ENCODE measurements around the gene PRAMEF8.
"Not testable (repeated sequence)": the region's sequence is repeated elsewhere in the genome, so short reads cannot be mapped to it uniquely, and the experiment has no call there.

The PRAMEF8 gene

DNA sequence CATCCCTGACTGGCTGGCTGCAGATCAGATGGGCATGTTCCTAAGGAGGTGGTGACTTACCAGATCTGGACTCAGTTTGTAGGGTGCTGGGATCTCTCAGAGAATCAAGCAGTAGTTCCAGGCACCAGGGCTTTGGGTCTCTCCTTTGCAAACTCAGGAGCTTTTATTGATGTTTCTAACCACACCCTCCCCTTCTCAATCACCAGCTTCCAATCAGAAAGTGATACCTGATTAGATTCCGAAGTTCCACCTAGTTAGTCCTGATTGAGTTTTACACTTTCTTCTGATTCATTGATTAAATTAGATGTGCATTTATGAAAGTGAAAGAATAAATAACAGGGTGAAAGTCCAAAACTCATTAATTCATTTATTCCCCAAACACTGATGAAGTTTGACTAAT is at the start of gene PRAMEF8:
Gene PRAMEF8 (minus strand): TSS at position 101 of the 400 bp plus-strand sequence. CDS start 1,046 bp downstream, outside the sequence.
- TF ChIP-seq TAF1 (IDR thresholded peaks at IDR 0.05; ENCODE audit: low read depth); FOXM1 (IDR thresholded peaks at IDR 0.05; ENCODE audit: borderline replicate concordance, low read depth); TCF12 (IDR thresholded peaks at IDR 0.05; ENCODE audit: low read depth): not testable (repeated sequence)

DNA sequence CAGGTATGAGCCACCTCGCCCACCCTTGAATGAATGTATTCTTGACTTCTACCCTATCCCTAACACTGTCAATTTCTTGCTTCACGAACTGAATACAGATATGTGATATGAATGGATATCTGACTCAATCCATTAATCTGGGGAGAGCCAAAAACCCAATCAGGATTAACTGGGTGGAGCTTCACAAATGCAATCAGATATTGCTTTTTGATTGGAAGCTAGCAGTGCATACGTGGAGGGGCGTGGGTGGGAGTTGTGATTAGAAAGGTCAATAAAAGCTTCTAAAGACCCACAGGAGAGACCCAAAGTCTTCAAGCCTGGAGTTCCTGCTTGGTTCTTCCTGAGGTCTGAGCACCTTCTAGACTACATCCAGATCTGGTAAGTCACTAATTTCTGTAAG is 30.3 kb upstream of the PRAMEF8 start, which contains the start of gene PRAMEF15:
Gene PRAMEF15 (plus strand): TSS at position 301 of the 400 bp plus-strand sequence. CDS start 2,827 bp downstream, outside the sequence.
- TF ChIP-seq FOXM1 (IDR thresholded peaks at IDR 0.05; ENCODE audit: borderline replicate concordance, low read depth); TCF12 (IDR thresholded peaks at IDR 0.05; ENCODE audit: low read depth); CEBPB (IDR thresholded peaks at IDR 0.05): not testable (repeated sequence)

DNA sequence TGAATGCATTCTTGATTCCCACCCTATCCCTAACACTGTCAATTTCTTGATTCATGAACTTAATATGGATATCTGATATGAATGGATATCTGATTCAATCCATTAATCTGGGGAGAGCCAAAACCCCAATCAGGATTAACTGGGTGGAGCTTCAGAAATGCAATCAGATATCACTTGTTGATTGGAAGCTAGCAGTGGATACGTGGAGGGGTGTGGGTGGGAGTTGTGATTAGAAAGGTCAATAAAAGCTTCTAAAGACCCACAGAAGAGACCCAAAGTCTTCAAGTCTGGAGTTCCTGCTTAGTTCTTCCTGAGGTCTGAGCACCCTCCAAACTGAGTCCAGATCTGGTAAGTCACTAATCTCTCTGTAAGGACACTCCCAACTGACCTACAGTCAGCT is 18.3 kb upstream of the PRAMEF8 start, which contains the start of gene PRAMEF33:
Gene PRAMEF33 (plus strand): TSS at position 301 of the 400 bp plus-strand sequence. CDS start 2,416 bp downstream, outside the sequence.
- TF ChIP-seq, protein P1, sequence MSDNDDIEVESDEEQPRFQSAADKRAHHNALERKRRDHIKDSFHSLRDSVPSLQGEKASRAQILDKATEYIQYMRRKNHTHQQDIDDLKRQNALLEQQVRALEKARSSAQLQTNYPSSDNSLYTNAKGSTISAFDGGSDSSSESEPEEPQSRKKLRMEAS (IDR thresholded peaks at IDR 0.05), result not testable (repeated sequence)
- TF ChIP-seq EP300 (IDR thresholded peaks at IDR 0.05; ENCODE audit: borderline replicate concordance), result not testable (repeated sequence)
- TF ChIP-seq, protein P2, sequence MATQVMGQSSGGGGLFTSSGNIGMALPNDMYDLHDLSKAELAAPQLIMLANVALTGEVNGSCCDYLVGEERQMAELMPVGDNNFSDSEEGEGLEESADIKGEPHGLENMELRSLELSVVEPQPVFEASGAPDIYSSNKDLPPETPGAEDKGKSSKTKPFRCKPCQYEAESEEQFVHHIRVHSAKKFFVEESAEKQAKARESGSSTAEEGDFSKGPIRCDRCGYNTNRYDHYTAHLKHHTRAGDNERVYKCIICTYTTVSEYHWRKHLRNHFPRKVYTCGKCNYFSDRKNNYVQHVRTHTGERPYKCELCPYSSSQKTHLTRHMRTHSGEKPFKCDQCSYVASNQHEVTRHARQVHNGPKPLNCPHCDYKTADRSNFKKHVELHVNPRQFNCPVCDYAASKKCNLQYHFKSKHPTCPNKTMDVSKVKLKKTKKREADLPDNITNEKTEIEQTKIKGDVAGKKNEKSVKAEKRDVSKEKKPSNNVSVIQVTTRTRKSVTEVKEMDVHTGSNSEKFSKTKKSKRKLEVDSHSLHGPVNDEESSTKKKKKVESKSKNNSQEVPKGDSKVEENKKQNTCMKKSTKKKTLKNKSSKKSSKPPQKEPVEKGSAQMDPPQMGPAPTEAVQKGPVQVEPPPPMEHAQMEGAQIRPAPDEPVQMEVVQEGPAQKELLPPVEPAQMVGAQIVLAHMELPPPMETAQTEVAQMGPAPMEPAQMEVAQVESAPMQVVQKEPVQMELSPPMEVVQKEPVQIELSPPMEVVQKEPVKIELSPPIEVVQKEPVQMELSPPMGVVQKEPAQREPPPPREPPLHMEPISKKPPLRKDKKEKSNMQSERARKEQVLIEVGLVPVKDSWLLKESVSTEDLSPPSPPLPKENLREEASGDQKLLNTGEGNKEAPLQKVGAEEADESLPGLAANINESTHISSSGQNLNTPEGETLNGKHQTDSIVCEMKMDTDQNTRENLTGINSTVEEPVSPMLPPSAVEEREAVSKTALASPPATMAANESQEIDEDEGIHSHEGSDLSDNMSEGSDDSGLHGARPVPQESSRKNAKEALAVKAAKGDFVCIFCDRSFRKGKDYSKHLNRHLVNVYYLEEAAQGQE (IDR thresholded peaks at IDR 0.05; ENCODE audit: low read depth), result not testable (repeated sequence)

DNA sequence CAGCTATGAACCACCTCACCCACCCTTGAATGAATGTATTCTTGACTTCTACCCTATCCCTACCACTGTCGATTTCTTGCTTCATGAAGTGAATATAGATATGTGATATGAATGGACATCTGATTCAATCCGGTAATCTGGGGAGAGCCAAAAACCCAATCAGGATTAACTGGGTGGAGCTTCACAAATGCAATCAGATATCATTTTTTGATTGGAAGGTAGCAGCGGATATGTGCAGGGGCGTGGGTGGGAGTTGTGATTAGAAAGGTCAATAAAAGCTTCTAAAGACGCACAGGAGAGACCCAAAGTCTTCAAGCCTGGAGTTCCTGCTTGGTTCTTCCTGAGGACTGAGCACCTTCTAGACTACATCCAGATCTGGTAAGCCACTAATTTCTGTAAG is 31.0 kb downstream of the PRAMEF8 start, which contains the start of gene PRAMEF5:
Gene PRAMEF5 (plus strand): TSS at position 301 of the 400 bp plus-strand sequence. CDS start 5,071 bp downstream, outside the sequence.
- not testable (repeated sequence) for TF ChIP-seq RAD21 (IDR thresholded peaks at IDR 0.05; ENCODE audit: low read depth); TEAD4 (IDR thresholded peaks at IDR 0.05); TCF12 (IDR thresholded peaks at IDR 0.05; ENCODE audit: low read depth)
